ENCODE data around the gene PARP6.
"Not testable (repeated sequence)": the region's sequence is repeated elsewhere in the genome, so short reads cannot be mapped to it uniquely, and the experiment has no call there.

Gene PARP6

DNA sequence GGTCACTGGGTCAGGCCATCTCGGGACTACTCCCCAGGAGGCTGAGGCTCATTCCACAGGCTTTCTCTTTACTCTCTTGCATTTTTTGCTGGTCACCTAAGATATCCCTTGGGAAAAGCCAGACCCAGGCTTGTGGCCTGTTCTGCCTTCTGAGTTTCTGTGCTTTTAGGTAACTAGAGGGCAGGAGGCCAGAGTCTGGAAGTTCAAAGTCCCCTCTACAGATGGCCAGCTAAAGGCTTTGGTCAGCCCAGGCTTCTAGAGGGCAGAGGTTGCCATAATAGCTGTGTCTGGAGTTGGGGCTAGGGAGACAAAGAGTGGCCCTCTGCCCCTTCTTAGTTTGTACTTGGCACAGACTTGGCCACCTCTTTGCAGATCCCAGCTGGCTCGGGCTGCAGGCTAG is 8.4 kb upstream of the PARP6 start:
- TF ChIP-seq, protein P1, sequence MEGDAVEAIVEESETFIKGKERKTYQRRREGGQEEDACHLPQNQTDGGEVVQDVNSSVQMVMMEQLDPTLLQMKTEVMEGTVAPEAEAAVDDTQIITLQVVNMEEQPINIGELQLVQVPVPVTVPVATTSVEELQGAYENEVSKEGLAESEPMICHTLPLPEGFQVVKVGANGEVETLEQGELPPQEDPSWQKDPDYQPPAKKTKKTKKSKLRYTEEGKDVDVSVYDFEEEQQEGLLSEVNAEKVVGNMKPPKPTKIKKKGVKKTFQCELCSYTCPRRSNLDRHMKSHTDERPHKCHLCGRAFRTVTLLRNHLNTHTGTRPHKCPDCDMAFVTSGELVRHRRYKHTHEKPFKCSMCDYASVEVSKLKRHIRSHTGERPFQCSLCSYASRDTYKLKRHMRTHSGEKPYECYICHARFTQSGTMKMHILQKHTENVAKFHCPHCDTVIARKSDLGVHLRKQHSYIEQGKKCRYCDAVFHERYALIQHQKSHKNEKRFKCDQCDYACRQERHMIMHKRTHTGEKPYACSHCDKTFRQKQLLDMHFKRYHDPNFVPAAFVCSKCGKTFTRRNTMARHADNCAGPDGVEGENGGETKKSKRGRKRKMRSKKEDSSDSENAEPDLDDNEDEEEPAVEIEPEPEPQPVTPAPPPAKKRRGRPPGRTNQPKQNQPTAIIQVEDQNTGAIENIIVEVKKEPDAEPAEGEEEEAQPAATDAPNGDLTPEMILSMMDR (IDR thresholded peaks at IDR 0.05; ENCODE audit: extremely low read depth, insufficient read depth, missing control alignments): no peak
- in situ Hi-C loops (cut with MboI; ENCODE audit: low pct_unique_long_range_greater_than_20kb, low sequenced_read_pairs, unreplicated experiment): no loop called here
- DNase-seq (ENCODE audit: low spot score): no peak

DNA sequence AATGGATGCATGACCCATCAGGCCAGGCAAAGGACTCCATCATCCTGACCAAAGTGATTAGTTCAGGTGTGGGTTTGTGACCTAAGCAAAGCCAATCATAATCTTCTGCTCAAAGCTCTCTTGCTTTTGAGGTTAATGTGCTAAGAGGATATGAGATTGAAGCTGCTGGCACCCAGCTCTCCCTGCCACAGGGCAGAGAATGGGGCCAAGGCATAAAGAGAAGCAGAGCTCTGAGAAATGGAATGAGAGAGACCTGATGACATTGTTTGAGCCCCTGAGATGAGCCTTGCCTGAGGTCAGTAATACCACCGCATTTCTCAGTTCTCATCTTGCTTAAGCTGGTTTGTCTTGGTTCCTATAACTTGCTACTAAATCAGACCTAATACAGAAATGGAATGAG is 6.4 kb upstream of the PARP6 start:
- in situ Hi-C loops (cut with MboI; ENCODE audit: low pct_unique_long_range_greater_than_20kb, low sequenced_read_pairs, unreplicated experiment): no loop called here
- DNase-seq (ENCODE audit: low spot score): no peak
- TF ChIP-seq, protein P1 (IDR thresholded peaks at IDR 0.05; ENCODE audit: extremely low read depth, insufficient read depth, missing control alignments): no peak

DNA sequence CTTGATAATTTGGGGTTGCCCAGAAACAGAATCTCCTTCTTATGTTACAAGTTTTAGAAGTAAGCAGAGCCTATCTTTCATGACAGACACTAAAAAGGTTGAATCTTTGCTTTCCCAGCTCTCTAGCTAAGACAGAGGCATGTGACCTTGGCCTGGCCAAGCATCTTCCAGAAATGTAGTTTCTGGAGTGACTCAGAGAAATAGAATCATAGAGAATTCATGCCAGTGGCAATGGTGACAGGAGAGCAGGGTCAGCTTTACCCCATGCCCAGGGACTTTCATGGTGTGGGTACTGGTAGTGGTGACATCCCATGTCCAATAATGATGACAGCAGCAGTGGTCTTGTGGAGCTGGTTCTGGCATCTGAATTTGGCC is 4.0 kb upstream of the PARP6 start:
- in situ Hi-C loops (cut with MboI; ENCODE audit: low pct_unique_long_range_greater_than_20kb, low sequenced_read_pairs, unreplicated experiment): no loop called here
- TF ChIP-seq, protein P1 (IDR thresholded peaks at IDR 0.05; ENCODE audit: extremely low read depth, insufficient read depth, missing control alignments): no peak
- DNase-seq (ENCODE audit: low spot score): no peak

DNA sequence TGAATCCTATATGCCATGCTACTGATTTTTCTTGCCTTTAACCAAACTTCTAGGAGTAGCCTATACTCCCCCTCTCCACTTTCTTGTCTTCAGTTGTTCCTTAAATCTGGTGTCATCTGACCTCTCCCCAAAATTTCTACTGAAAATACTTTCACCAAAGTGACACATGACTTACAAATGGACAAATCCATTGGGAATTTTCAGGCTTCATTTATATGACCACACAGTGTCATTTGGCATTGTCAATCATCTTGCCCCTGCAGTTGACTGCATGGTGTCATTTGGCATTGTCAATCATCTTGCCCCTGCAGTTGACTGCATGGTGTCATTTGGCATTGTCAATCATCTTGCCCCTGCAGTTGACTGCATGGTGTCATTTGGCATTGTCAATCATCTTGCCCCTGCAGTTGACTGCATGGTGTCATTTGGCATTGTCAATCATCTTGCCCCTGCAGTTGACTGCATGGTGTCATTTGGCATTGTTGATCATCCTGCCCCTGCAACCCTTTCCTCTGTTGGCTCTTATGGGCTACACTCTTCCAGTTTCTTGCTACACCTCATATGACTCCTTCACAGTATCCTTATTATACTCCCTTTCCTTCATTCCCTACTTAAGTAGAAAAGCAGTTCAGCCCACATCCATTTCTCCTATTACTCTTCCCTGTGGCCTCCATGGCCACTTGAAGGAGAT is 3.4 kb upstream of the PARP6 start:
- DNase-seq (ENCODE audit: low spot score); in situ Hi-C loops (cut with MboI; ENCODE audit: low pct_unique_long_range_greater_than_20kb, low sequenced_read_pairs, unreplicated experiment): not testable (repeated sequence)

DNA sequence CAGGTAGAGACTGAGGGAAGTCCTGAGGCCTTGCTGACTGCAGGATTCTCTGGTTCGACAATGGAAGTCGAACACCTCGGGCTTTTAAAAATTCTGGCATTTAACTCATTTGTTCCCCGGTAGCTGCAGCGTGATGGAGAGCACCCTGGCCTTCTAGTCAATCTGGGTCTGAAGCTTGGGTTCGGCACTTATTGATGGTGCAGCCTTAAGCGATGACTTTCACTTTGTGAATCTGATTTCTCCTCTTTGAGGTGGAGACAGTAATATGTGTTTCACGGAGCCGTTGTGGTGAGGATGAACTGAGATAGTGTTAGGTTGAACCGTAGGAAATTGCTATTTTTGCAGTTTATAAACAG is 621 bp upstream of the PARP6 start:
- TF ChIP-seq, protein P1 (IDR thresholded peaks at IDR 0.05; ENCODE audit: extremely low read depth, insufficient read depth, missing control alignments): no peak
- in situ Hi-C loops (cut with MboI; ENCODE audit: low pct_unique_long_range_greater_than_20kb, low sequenced_read_pairs, unreplicated experiment): no loop called here
- no peak for DNase-seq (ENCODE audit: low spot score)

DNA sequence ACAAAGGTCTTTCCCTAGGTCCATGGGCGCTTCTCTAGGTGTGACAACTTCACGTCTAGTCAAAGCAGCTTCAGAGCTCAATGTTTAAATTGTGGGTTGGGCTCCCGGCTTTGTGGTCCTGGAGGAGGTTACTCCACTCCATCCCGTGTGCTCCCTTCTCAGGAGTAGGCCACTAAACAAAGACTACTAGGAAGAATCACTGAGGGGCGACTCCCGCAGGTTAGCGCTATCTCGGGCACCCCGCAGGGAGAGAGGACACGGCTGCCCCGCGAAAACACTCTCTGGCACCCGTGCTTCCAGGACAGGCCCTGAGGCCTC is 500 bp downstream of the PARP6 start:
- in situ Hi-C loops (cut with MboI; ENCODE audit: low pct_unique_long_range_greater_than_20kb, low sequenced_read_pairs, unreplicated experiment): no loop called here
- TF ChIP-seq, protein P1 (IDR thresholded peaks at IDR 0.05; ENCODE audit: extremely low read depth, insufficient read depth, missing control alignments): no peak
- DNase-seq (ENCODE audit: low spot score): no peak

DNA sequence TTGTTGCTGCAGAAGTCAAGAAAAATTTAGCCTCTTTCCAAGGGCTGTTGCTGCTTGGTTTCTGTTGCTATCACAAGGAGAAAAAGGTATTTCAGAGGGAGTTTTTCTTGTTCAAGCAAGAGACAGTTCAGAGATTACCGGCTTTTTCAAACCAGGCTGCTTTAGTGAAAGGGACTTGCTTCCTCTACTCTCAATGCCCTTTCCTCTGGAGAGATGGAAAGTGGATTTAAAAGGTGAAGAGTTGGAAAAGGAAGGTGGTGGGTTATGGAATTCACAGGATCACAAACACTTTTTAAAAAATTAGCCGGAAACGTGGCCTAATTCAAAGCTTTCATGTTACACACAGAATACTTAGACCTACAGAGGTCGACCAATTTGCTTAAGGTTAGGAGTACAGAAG is 1.1 kb downstream of the PARP6 start:
- in situ Hi-C loops (cut with MboI; ENCODE audit: low pct_unique_long_range_greater_than_20kb, low sequenced_read_pairs, unreplicated experiment): no loop called here
- no peak for DNase-seq (ENCODE audit: low spot score)
- TF ChIP-seq, protein P1 (IDR thresholded peaks at IDR 0.05; ENCODE audit: extremely low read depth, insufficient read depth, missing control alignments): no peak
